ENCODE results near the gene OR52B2.
A peak's percentile ranks its signal among the peaks of the same experiment; 100 is the strongest.

The OR52B2 gene

GRCh38 chr11:6170226-6170625, at the start of gene OR52B2:
Gene OR52B2 (minus strand): TSS chr11:6170326. CDS start chr11:6170326, 0 bp downstream.
- no peak for DNase-seq (ENCODE audit: low read depth in 2 of 2, low spot score in 1 of 2)

GRCh38 chr11:6219359-6219758, 49.2 kb upstream of the OR52B2 start:
- DNase-seq (ENCODE audit: low read depth in 2 of 2, low spot score in 1 of 2): no peak

- DNase-seq (ENCODE audit: low read depth in 2 of 2, low spot score in 1 of 2): no peak
Observed at GRCh38 chr11:6217722-6218121, 47.6 kb upstream of the OR52B2 start.

GRCh38 chr11:6216501-6216900, 46.4 kb upstream of the OR52B2 start:
- no peak for DNase-seq (ENCODE audit: low read depth in 2 of 2, low spot score in 1 of 2)

GRCh38 chr11:6214530-6214929, 44.4 kb upstream of the OR52B2 start:
- DNase-seq (ENCODE audit: low read depth in 2 of 2, low spot score in 1 of 2): no peak

GRCh38 chr11:6210274-6210955, 40.3 kb upstream of the OR52B2 start:
- DNase-seq (ENCODE audit: low read depth in 2 of 2, low spot score in 1 of 2): no peak

GRCh38 chr11:6209801-6210200, 39.7 kb upstream of the OR52B2 start:
- DNase-seq (ENCODE audit: low read depth in 2 of 2, low spot score in 1 of 2): no peak

GRCh38 chr11:6206456-6207180, 36.5 kb upstream of the OR52B2 start:
- DNase-seq (ENCODE audit: low read depth in 2 of 2, low spot score in 1 of 2): no peak

- no peak for DNase-seq (ENCODE audit: low read depth in 2 of 2, low spot score in 1 of 2)
Observed at GRCh38 chr11:6205366-6205765, 35.2 kb upstream of the OR52B2 start, which contains the start of gene C11orf42. Gene C11orf42 (plus strand): TSS chr11:6205557. CDS start chr11:6205616, 59 bp downstream.

GRCh38 chr11:6204706-6205105, 34.6 kb upstream of the OR52B2 start:
- DNase-seq (ENCODE audit: low read depth in 2 of 2, low spot score in 1 of 2): no peak

- no peak for DNase-seq (ENCODE audit: low read depth in 2 of 2, low spot score in 1 of 2)
Observed at GRCh38 chr11:6203327-6203726, 33.2 kb upstream of the OR52B2 start.

GRCh38 chr11:6202041-6202440, 31.9 kb upstream of the OR52B2 start:
- DNase-seq (ENCODE audit: low read depth in 2 of 2, low spot score in 1 of 2): no peak

GRCh38 chr11:6201481-6201880, 31.4 kb upstream of the OR52B2 start:
- DNase-seq (ENCODE audit: low read depth in 2 of 2, low spot score in 1 of 2): no peak

- DNase-seq (ENCODE audit: low read depth in 2 of 2, low spot score in 1 of 2): peak in 1 of 2 donors; percentile 13
Observed at GRCh38 chr11:6200975-6201374, 30.8 kb upstream of the OR52B2 start.

- DNase-seq (ENCODE audit: low read depth in 2 of 2, low spot score in 1 of 2): no peak
Observed at GRCh38 chr11:6199174-6199810, 29.2 kb upstream of the OR52B2 start, which contains the start of gene OR52W1. Gene OR52W1 (plus strand): TSS chr11:6199224. CDS start chr11:6199224, 0 bp downstream.

- no peak for DNase-seq (ENCODE audit: low read depth in 2 of 2, low spot score in 1 of 2)
Observed at GRCh38 chr11:6197466-6198200, 27.5 kb upstream of the OR52B2 start.

GRCh38 chr11:6196396-6196795, 26.3 kb upstream of the OR52B2 start:
- no peak for DNase-seq (ENCODE audit: low read depth in 2 of 2, low spot score in 1 of 2)

- no peak for DNase-seq (ENCODE audit: low read depth in 2 of 2, low spot score in 1 of 2)
Observed at GRCh38 chr11:6194065-6194581, 24.0 kb upstream of the OR52B2 start.

- DNase-seq (ENCODE audit: low read depth in 2 of 2, low spot score in 1 of 2): no peak
Observed at GRCh38 chr11:6191742-6192141, 21.6 kb upstream of the OR52B2 start.

GRCh38 chr11:6175440-6175839, 5.3 kb upstream of the OR52B2 start:
- DNase-seq (ENCODE audit: low read depth in 2 of 2, low spot score in 1 of 2): no peak
